SK-N-SH treated with all-trans-retinoic acid at 6 μM for 48 hours (cell line): ENCODE measurements around the gene IL2RG.

Source experiments
- ARNTL ChIP-seq: fragments of 450-650 bp; formaldehyde crosslinking; IDR thresholded peaks from 2 replicates; pipeline ENCODE4 v1.5.0; 2020; ENCODE audit warnings: low read depth, mild to moderate bottlenecking, moderate library complexity, borderline replicate concordance
- GLIS3 ChIP-seq: fragments of 250-450 bp; sonication (Bioruptor Pico); IDR thresholded peaks from 2 replicates; pipeline ENCODE4 v1.5.0; 2020; ENCODE audit warnings: mild to moderate bottlenecking, moderate library complexity
- PPARA ChIP-seq: fragments of 250-450 bp; sonication (Bioruptor Pico); IDR thresholded peaks from 2 replicates; pipeline ENCODE4 v1.5.0; 2020; ENCODE audit warnings: mild to moderate bottlenecking, borderline replicate concordance
- SNAI2 ChIP-seq: fragments of 250-450 bp; sonication (Bioruptor Pico); IDR thresholded peaks from 2 replicates; pipeline ENCODE4 v1.5.0; 2020; ENCODE audit warnings: mild to moderate bottlenecking, moderate library complexity
- ZFP30 ChIP-seq: fragments of 450-650 bp; formaldehyde crosslinking; IDR thresholded peaks from 2 replicates; pipeline ENCODE4 v1.5.0; 2022; ENCODE audit warnings: mild to moderate bottlenecking, moderate library complexity
- TF ChIP-seq, protein P1 (sequence below): fragments of 250-450 bp; sonication (Bioruptor Pico); IDR thresholded peaks from 2 replicates; pipeline ENCODE4 v1.8.0; 2020; ENCODE audit warnings: mild to moderate bottlenecking, moderate library complexity, borderline replicate concordance
- TF ChIP-seq, protein P2 (sequence below): fragments of 250-450 bp; sonication (Bioruptor Pico); IDR thresholded peaks from 2 replicates; pipeline ENCODE4 v1.5.1; 2021; ENCODE audit warnings: mild to moderate bottlenecking, moderate library complexity

DNA sequence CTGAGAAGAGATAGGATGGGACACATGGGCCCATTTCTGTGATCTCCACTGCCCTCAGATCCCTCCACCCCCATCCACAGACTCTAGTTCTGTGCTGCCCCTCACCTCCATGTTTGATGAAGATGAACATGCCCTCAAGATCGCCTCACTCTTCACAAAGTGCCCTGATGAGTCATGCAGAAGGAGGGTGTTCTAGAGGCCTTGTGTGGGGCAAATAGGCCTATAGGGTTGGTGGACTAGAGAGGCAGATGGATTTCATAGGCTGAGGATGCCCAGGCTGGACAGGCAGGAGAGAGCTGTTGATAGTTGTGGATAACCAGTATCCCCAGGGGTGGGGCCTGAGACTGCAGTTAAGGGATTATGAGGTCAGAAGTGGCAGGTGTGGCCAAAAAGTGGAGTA lies 5.0 kb downstream of the IL2RG start, which contains the start of gene CXorf65:
- TF ChIP-seq PPARA (no peak), ARNTL (CRISPR knock-in tag) (no peak), SNAI2 (no peak), GLIS3 (no peak), ZFP30 (CRISPR knock-in tag) (no peak)
- TF ChIP-seq, protein P1, sequence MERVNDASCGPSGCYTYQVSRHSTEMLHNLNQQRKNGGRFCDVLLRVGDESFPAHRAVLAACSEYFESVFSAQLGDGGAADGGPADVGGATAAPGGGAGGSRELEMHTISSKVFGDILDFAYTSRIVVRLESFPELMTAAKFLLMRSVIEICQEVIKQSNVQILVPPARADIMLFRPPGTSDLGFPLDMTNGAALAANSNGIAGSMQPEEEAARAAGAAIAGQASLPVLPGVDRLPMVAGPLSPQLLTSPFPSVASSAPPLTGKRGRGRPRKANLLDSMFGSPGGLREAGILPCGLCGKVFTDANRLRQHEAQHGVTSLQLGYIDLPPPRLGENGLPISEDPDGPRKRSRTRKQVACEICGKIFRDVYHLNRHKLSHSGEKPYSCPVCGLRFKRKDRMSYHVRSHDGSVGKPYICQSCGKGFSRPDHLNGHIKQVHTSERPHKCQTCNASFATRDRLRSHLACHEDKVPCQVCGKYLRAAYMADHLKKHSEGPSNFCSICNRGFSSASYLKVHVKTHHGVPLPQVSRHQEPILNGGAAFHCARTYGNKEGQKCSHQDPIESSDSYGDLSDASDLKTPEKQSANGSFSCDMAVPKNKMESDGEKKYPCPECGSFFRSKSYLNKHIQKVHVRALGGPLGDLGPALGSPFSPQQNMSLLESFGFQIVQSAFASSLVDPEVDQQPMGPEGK (CRISPR knock-in tag): no peak
- TF ChIP-seq, protein P2, sequence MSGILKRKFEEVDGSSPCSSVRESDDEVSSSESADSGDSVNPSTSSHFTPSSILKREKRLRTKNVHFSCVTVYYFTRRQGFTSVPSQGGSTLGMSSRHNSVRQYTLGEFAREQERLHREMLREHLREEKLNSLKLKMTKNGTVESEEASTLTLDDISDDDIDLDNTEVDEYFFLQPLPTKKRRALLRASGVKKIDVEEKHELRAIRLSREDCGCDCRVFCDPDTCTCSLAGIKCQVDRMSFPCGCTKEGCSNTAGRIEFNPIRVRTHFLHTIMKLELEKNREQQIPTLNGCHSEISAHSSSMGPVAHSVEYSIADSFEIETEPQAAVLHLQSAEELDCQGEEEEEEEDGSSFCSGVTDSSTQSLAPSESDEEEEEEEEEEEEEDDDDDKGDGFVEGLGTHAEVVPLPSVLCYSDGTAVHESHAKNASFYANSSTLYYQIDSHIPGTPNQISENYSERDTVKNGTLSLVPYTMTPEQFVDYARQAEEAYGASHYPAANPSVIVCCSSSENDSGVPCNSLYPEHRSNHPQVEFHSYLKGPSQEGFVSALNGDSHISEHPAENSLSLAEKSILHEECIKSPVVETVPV (CRISPR knock-in tag): no peak
